LNCAP (cell line): ENCODE measurements around the gene ARHGAP32.
A peak's percentile ranks its signal among the peaks of the same experiment; 100 is the strongest.

Experiments used
- CTCF ChIP-seq: fragments of 450-650 bp; IDR thresholded peaks from 2 replicates; pipeline ENCODE4 v1.5.1; 2017; ENCODE audit warnings: mild to moderate bottlenecking

ARHGAP32 gene

GRCh38 chr11:129040934-129041333, 151.2 kb downstream of the ARHGAP32 start:
- no peak for TF ChIP-seq CTCF

GRCh38 chr11:129035244-129035643, 156.9 kb downstream of the ARHGAP32 start:
- no peak for TF ChIP-seq CTCF

- TF ChIP-seq CTCF: no peak
Observed at GRCh38 chr11:129034001-129034400, 158.1 kb downstream of the ARHGAP32 start.

- TF ChIP-seq CTCF: no peak
Observed at GRCh38 chr11:129023968-129024676, 168.0 kb downstream of the ARHGAP32 start.

- no peak for TF ChIP-seq CTCF
Observed at GRCh38 chr11:129021295-129021694, 170.8 kb downstream of the ARHGAP32 start.

GRCh38 chr11:129018991-129019390, 173.1 kb downstream of the ARHGAP32 start:
- TF ChIP-seq CTCF: peak; percentile 39; the same call in 1 of the 2 replicates

- TF ChIP-seq CTCF: no peak
Observed at GRCh38 chr11:129018126-129018525, 174.0 kb downstream of the ARHGAP32 start.
